Stimulated activated CD8-positive, alpha-beta memory T cell treated with anti-CD3 and anti-CD28 coated beads, Interleukin-4, amount 100 ng/mL, for 24 hours (primary cell): ENCODE results near the gene CALML3.

ENCODE experiments used
- DNase-seq: peaks from one replicate; pipeline ENCODE4 v3.0.0-alpha.2; 2020; ENCODE audit warnings: low read depth

Gene CALML3

GRCh38 chr10:5525561-5526341 is 990 bp downstream of the CALML3 start:
- DNase-seq, result no peak

- DNase-seq, result no peak
These were observed 2.0 kb downstream of the CALML3 start for GRCh38 chr10:5526691-5527331.

GRCh38 chr10:5527332-5528200 is 2.8 kb downstream of the CALML3 start:
- DNase-seq, result no peak

- no peak for DNase-seq
These were observed 4.4 kb downstream of the CALML3 start for GRCh38 chr10:5528989-5529701.

- DNase-seq, result no peak
These were observed 5.1 kb downstream of the CALML3 start for GRCh38 chr10:5529702-5530411.

GRCh38 chr10:5530412-5530806 is 5.6 kb downstream of the CALML3 start:
- DNase-seq, result no peak

- no peak for DNase-seq
These were observed 6.2 kb downstream of the CALML3 start for GRCh38 chr10:5530846-5531557.

- DNase-seq, result no peak
These were observed 7.0 kb downstream of the CALML3 start for GRCh38 chr10:5531558-5532306.

GRCh38 chr10:5532307-5532605 is 7.5 kb downstream of the CALML3 start:
- DNase-seq, result no peak

- DNase-seq, result no peak
These were observed 7.9 kb downstream of the CALML3 start for GRCh38 chr10:5532618-5533097.

GRCh38 chr10:5533098-5533731 is 8.5 kb downstream of the CALML3 start:
- no peak for DNase-seq

- no peak for DNase-seq
These were observed 9.5 kb downstream of the CALML3 start for GRCh38 chr10:5534051-5534821.

- DNase-seq, result no peak
These were observed 10.4 kb downstream of the CALML3 start for GRCh38 chr10:5534880-5535856.

- DNase-seq, result no peak
These were observed 11.8 kb downstream of the CALML3 start for GRCh38 chr10:5536486-5537081.

- no peak for DNase-seq
These were observed 12.9 kb downstream of the CALML3 start for GRCh38 chr10:5537684-5538083.

- DNase-seq, result no peak
These were observed 13.7 kb downstream of the CALML3 start for GRCh38 chr10:5538446-5538845.
